GM12892 (cell line): ENCODE data around the gene CLEC18A.

Experiments used
- POLR2AphosphoS5 ChIP-seq: IDR thresholded peaks from 2 replicates; pipeline ENCODE4 v1.6.1; 2011; ENCODE audit warnings: low read depth, low read length, control low read depth
- TAF1 ChIP-seq: IDR thresholded peaks from 2 replicates; pipeline ENCODE4 v1.6.1; 2011; ENCODE audit warnings: low read depth, mild to moderate bottlenecking, control low read depth, low read length, borderline replicate concordance

- TF ChIP-seq TAF1: no peak
- no peak for TF ChIP-seq POLR2AphosphoS5
These were observed 13.6 kb upstream of the CLEC18A start for GRCh38 chr16:69937465-69937951.
